GM12878 (cell line): ENCODE results near the gene FRS3.

ENCODE experiments used
- ATF2 ChIP-seq: IDR thresholded peaks from 2 replicates; pipeline ENCODE4 v1.6.1; 2012; ENCODE audit warnings: low read length, inconsistent platforms
- ATF7 ChIP-seq: fragments of 450-650 bp; IDR thresholded peaks from 2 replicates; pipeline ENCODE4 v1.6.1; 2016; ENCODE audit warnings: low read depth, mild to moderate bottlenecking
- CEBPB ChIP-seq, 2 experiments: fragments of 150-350 bp in 1 of 2; IDR thresholded peaks; 2 replicates each; pipeline ENCODE4 v1.6.1; 2012 to 2014; ENCODE audit warnings: low read depth in 2 of 2, low read length in 2 of 2, borderline replicate concordance in 1 of 2, inconsistent platforms in 1 of 2
- CTCF ChIP-seq, 3 experiments: IDR thresholded peaks in 2 of 3; conservative IDR thresholded peaks in 1 of 3; 2 replicates each; pipeline ENCODE4 v1.5.1; 2011; ENCODE audit warnings: low read depth in 3 of 3, low read length in 3 of 3, mild to moderate bottlenecking in 3 of 3, control low read depth in 2 of 3, moderate library complexity in 2 of 3, inconsistent platforms in 1 of 3, mixed read lengths in 1 of 3; ENCODE audit not compliant: control insufficient read depth in 2 of 3, insufficient read depth in 1 of 3; ENCODE audit errors: extremely low read depth in 1 of 3
- HSF1 ChIP-seq: fragments of 150-350 bp; IDR thresholded peaks from 2 replicates; pipeline ENCODE4 v1.6.1; 2014; ENCODE audit warnings: mild to moderate bottlenecking, low read depth, low read length
- NFYB ChIP-seq: IDR thresholded peaks from 2 replicates; pipeline ENCODE4 v1.6.1; 2011; ENCODE audit warnings: low read depth, mild to moderate bottlenecking, low read length, improper control_type of control experiment, moderate library complexity; ENCODE audit not compliant: insufficient read depth
- POLR2A ChIP-seq: IDR thresholded peaks from 2 replicates; pipeline ENCODE4 v1.6.1; 2011; ENCODE audit warnings: low read depth, mild to moderate bottlenecking, low read length
- RAD21 ChIP-seq: IDR thresholded peaks from 2 replicates; pipeline ENCODE4 v1.6.1; 2011; ENCODE audit warnings: mild to moderate bottlenecking, low read depth, low read length, moderate library complexity; ENCODE audit not compliant: insufficient read depth
- TARDBP ChIP-seq: IDR thresholded peaks from 2 replicates; pipeline ENCODE4 v1.6.1; 2016; ENCODE audit warnings: borderline replicate concordance
- TCF12 ChIP-seq: IDR thresholded peaks from 2 replicates; pipeline ENCODE4 v1.6.1; 2011; ENCODE audit warnings: low read depth, mild to moderate bottlenecking, low read length

- TF ChIP-seq HSF1 (no peak), RAD21 (no peak), CTCF (IDR thresholded peaks at IDR 0.05 in 2 of 3, conservative IDR thresholded peaks at IDR 0.05 in 1 of 3; ENCODE audit: control insufficient read depth in 2 of 3, extremely low read depth in 1 of 3, insufficient read depth in 1 of 3, low read depth in 3 of 3, low read length in 3 of 3) (no peak), ATF2 (no peak), ATF7 (no peak), POLR2A (no peak), TARDBP (no peak), TCF12 (no peak), CEBPB (IDR thresholded peaks at IDR 0.05; ENCODE audit: borderline replicate concordance in 1 of 2, low read depth in 2 of 2, low read length in 2 of 2) (no peak), NFYB (no peak)
Measured at GRCh38 chr6:41756354-41756753, 23.3 kb downstream of the FRS3 start.
